A549 (cell line): ENCODE results near the gene LRCOL1. TPM values are rescaled to one million over a fixed set of nuclear protein-coding genes. Genes with fewer than 3 reads are reported as not detected.

Source experiments
- ATAC-seq, 2 experiments: fragments of 200-7000 bp in 1 of 2; fragments of >200 bp in 1 of 2; cut with Nextera tagmentation in 1 of 2; cut with Tn5 transposase in 1 of 2; 3 replicates each; pipeline versions ENCODE4 v1.8.0 to v1.9.1; 2018 to 2020; ENCODE audit warnings: mild to moderate bottlenecking in 1 of 2, moderate library complexity in 1 of 2
- CTCF ChIA-PET: fragments of 300-600 bp; sonication (Branson Sonifier 250); formaldehyde crosslinking; extraction: SDS; loops from one replicate; lab custom pipeline; 2021; ENCODE audit warnings: antibody characterized with exemption, inconsistent platforms; lab: Yijun Ruan, JAX
- POLR2A ChIA-PET: fragments of 350-600 bp; formaldehyde crosslinking; extraction: SDS; loops from one replicate; lab custom pipeline; 2021; ENCODE audit warnings: antibody characterized with exemption, inconsistent platforms; lab: Yijun Ruan, JAX
- DNase-seq, 2 experiments: peaks; one replicate each; pipeline versions ENCODE4 v3.0.0 to v3.0.0-alpha.2; 2011 to 2016; ENCODE audit warnings: low read depth in 1 of 2, low spot score in 1 of 2
- FAIRE-seq: peaks from 2 replicates; lab custom pipeline; 2011; peaks lifted over from hg19 to GRCh38; lab: Jason Lieb, UNC
- H3K27ac ChIP-seq, 2 experiments: fragments of >200 bp; sonication (Bioruptor Twin); formaldehyde crosslinking; 3 replicates each; pipeline ENCODE4 v1.5.1; 2016 to 2017
- H3K4me1 ChIP-seq: fragments of >200 bp; sonication (Bioruptor Twin); formaldehyde crosslinking; 3 replicates; pipeline ENCODE4 v1.6.1; 2016
- H3K4me2 ChIP-seq: fragments of >200 bp; sonication (Bioruptor Twin); formaldehyde crosslinking; 3 replicates; pipeline ENCODE4 v1.6.1; 2016
- H3K4me3 ChIP-seq: fragments of >200 bp; sonication (Bioruptor Twin); formaldehyde crosslinking; 3 replicates; pipeline ENCODE4 v1.5.1; 2016
- H3K9me3 ChIP-seq: fragments of >200 bp; sonication (Bioruptor Twin); formaldehyde crosslinking; 3 replicates; pipeline ENCODE4 v1.6.1; 2016
- BHLHE40 ChIP-seq: IDR thresholded peaks from 2 replicates; pipeline ENCODE4 v1.6.1; 2012; ENCODE audit warnings: low read depth, low read length, inconsistent platforms
- CHD4 ChIP-seq: fragments of 200-600 bp; sonication (generic); IDR thresholded peaks from 2 replicates; pipeline ENCODE4 v1.6.1; 2016; ENCODE audit warnings: antibody characterized with exemption, mild to moderate bottlenecking, borderline replicate concordance
- CTCF ChIP-seq: fragments of >200 bp; sonication (Bioruptor Twin); formaldehyde crosslinking; IDR thresholded peaks from 3 replicates; pipeline ENCODE4 v1.5.1; 2016
- ELK1 ChIP-seq: fragments of 150-350 bp; IDR thresholded peaks from 2 replicates; pipeline ENCODE4 v1.6.1; 2014; ENCODE audit warnings: low read depth, mild to moderate bottlenecking, low read length
- EP300 ChIP-seq, 2 experiments: fragments of >200 bp; sonication (Bioruptor Twin); formaldehyde crosslinking; IDR thresholded peaks; 2 replicates in 1 of 2; 3 replicates in 1 of 2; pipeline ENCODE4 v1.6.1; 2016 to 2017
- ESRRA ChIP-seq: fragments of 150-350 bp; IDR thresholded peaks from 2 replicates; pipeline ENCODE4 v1.6.1; 2014; ENCODE audit warnings: mild to moderate bottlenecking, low read length, borderline replicate concordance
- HEYL ChIP-seq: fragments of 250-450 bp; sonication (Bioruptor Pico); IDR thresholded peaks from 2 replicates; pipeline ENCODE4 v1.8.0; 2021; ENCODE audit warnings: mild to moderate bottlenecking, moderate library complexity
- HOXA7 ChIP-seq: fragments of 250-450 bp; sonication (Bioruptor Pico); IDR thresholded peaks from 2 replicates; pipeline ENCODE4 v1.5.0; 2020; ENCODE audit warnings: mild to moderate bottlenecking, moderate library complexity
- HOXB5 ChIP-seq: fragments of 250-450 bp; sonication (Bioruptor Pico); IDR thresholded peaks from 2 replicates; pipeline ENCODE4 v1.5.0; 2020; ENCODE audit warnings: mild to moderate bottlenecking, moderate library complexity
- JUNB ChIP-seq: fragments of >200 bp; sonication (Bioruptor Twin); formaldehyde crosslinking; IDR thresholded peaks from 2 replicates; pipeline ENCODE4 v1.6.1; 2016
- MAZ ChIP-seq: fragments of 150-350 bp; IDR thresholded peaks from 2 replicates; pipeline ENCODE4 v1.6.1; 2014; ENCODE audit warnings: antibody characterized with exemption, low read depth, low read length, borderline replicate concordance
- MYC ChIP-seq: IDR thresholded peaks from 2 replicates; pipeline ENCODE4 v1.6.1; 2012; ENCODE audit warnings: mild to moderate bottlenecking, inconsistent platforms, low read length, improper control_type of control experiment, borderline replicate concordance
- NFE2L2 ChIP-seq: fragments of 150-350 bp; conservative IDR thresholded peaks from 2 replicates; pipeline ENCODE4 v1.6.1; 2014; ENCODE audit warnings: low read length
- PBX3 ChIP-seq: IDR thresholded peaks from 2 replicates; pipeline ENCODE4 v1.6.1; 2012
- PHF8 ChIP-seq: fragments of 200-600 bp; sonication (generic); IDR thresholded peaks from 2 replicates; pipeline ENCODE4 v1.6.1; 2016; ENCODE audit warnings: low read depth, mild to moderate bottlenecking, antibody characterized with exemption, moderate library complexity, borderline replicate concordance
- POLR2A ChIP-seq: IDR thresholded peaks from 2 replicates; pipeline ENCODE4 v1.6.1; 2012; ENCODE audit warnings: mild to moderate bottlenecking, low read length
- RARB ChIP-seq: fragments of 250-450 bp; sonication (Bioruptor Pico); IDR thresholded peaks from 2 replicates; pipeline ENCODE4 v1.8.0; 2021; ENCODE audit warnings: mild to moderate bottlenecking, moderate library complexity
- REST ChIP-seq: fragments of 200-600 bp; sonication (generic); IDR thresholded peaks from 2 replicates; pipeline ENCODE4 v1.6.1; 2016; ENCODE audit warnings: antibody characterized with exemption, mild to moderate bottlenecking, moderate library complexity
- ZFP36 ChIP-seq: fragments of 450-650 bp; IDR thresholded peaks from 2 replicates; pipeline ENCODE4 v1.6.1; 2014; ENCODE audit warnings: borderline replicate concordance; ENCODE audit not compliant: partially characterized antibody
- WGBS: methylation state at CpG from one replicate; pipeline ENCODE4 v1.1.6; 2017; ENCODE audit errors: missing lambda C conversion rate; 5-methylcytosine and 5-hydroxymethylcytosine counted together
- polyA plus RNA-seq, 4 experiments: library from polyadenylated mRNA; depleted of rRNA in 3 of 4; stranded (reverse); fragments of >200 nt; fragmentation: RNase III in 1 of 4; extraction: RNeasy Plus Mini Kit Qiagen cat#74134 plus additional on column Dnase treatment in 1 of 4; gene quantifications; 2 replicates in 3 of 4; 3 replicates in 1 of 4; pipeline ENCODE4 v1.2.3, GENCODE V29; 2011 to 2017
- TF ChIP-seq, protein P1 (sequence below): fragments of >200 bp; sonication (Bioruptor Twin); formaldehyde crosslinking; IDR thresholded peaks from 3 replicates; pipeline ENCODE4 v1.6.1; 2016

The LRCOL1 gene
- polyA plus RNA-seq, 2 of the 4 experiments (the other 2 are of a cell fraction), result not detected

GRCh38 chr12:132606927-132607326, 3.5 kb downstream of the LRCOL1 start:
- ATAC-seq (no peak), DNase-seq (no peak), FAIRE-seq (no peak)
- WGBS, result 87% methylated on average over 13 of the region's 19 CpGs
- TF ChIP-seq EP300 (IDR thresholded peaks at IDR 0.05) (no peak), BHLHE40 (no peak), ELK1 (no peak), HOXB5 (CRISPR knock-in tag) (no peak), MYC (no peak), JUNB (no peak), CHD4 (no peak), PBX3 (no peak), REST (no peak), PHF8 (no peak)
- no peak overlapping the region for H3K27ac ChIP-seq
- POLR2A ChIA-PET, result no interaction called here
- H3K4me2 ChIP-seq, result no peak overlapping the region
- no peaks in the 10 kb centered on the region for H3K4me1 ChIP-seq
- H3K4me3 ChIP-seq, result no peak overlapping the region
- H3K9me3 ChIP-seq, result peaks cover 11% of the 10 kb centered on the region; the same call in 1 of the 3 replicates
- CTCF ChIA-PET, result interaction anchor here (1.0 to 4.8 kb wide), 3 partner anchors 8 to 193 kb away, joined by 3 to 24 read pairs (median 4); no protein-coding TSS in a partner anchor

- WGBS, result 34% methylated on average over 16 of the region's 16 CpGs
- CTCF ChIA-PET, result interaction anchor here (1.0 to 4.8 kb wide), 3 partner anchors 8 to 192 kb away, joined by 3 to 24 read pairs (median 4); no protein-coding TSS in a partner anchor
Measured at GRCh38 chr12:132606466-132606865, 3.9 kb downstream of the LRCOL1 start.

GRCh38 chr12:132605892-132606291, 4.5 kb downstream of the LRCOL1 start:
- Histone ChIP-seq H3K27ac (no peak overlapping the region), H3K4me2 (no peak overlapping the region), H3K4me1 (peaks cover under 1% of the 10 kb centered on the region; the same call in 1 of the 3 replicates), H3K9me3 (0 out of 3 replicates have a peak, but pooled peaks cover under 1% of the 10 kb centered on the region), H3K4me3 (no peak overlapping the region)
- FAIRE-seq (no peak), ATAC-seq (no peak), DNase-seq (no peak)
- WGBS, result 64% methylated on average over 11 of the region's 18 CpGs
- ChIA-PET CTCF (interaction anchor here (1.0 to 4.8 kb wide), 3 partner anchors 9 to 192 kb away, joined by 3 to 24 read pairs (median 4); no protein-coding TSS in a partner anchor), POLR2A (no interaction called here)
- no peak for TF ChIP-seq CTCF
- TF ChIP-seq HEYL (CRISPR knock-in tag), result no peak
- TF ChIP-seq POLR2A, result no peak
- TF ChIP-seq, protein P1, sequence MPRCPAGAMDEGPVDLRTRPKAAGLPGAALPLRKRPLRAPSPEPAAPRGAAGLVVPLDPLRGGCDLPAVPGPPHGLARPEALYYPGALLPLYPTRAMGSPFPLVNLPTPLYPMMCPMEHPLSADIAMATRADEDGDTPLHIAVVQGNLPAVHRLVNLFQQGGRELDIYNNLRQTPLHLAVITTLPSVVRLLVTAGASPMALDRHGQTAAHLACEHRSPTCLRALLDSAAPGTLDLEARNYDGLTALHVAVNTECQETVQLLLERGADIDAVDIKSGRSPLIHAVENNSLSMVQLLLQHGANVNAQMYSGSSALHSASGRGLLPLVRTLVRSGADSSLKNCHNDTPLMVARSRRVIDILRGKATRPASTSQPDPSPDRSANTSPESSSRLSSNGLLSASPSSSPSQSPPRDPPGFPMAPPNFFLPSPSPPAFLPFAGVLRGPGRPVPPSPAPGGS, result no peak
- no peak for TF ChIP-seq NFE2L2
- TF ChIP-seq ZFP36, result no peak

More at GRCh38 chr12:132606466-132606865, 3.9 kb downstream of the LRCOL1 start:
- DNase-seq (no peak), ATAC-seq (0 out of 6 replicates have a peak, but pooled peaks of 1 of the 2 experiments have one; percentile 10), FAIRE-seq (no peak)
- Histone ChIP-seq H3K27ac (no peak overlapping the region), H3K9me3 (peaks cover 6% of the 10 kb centered on the region; the same call in 1 of the 3 replicates), H3K4me3 (no peak overlapping the region), H3K4me1 (no peaks in the 10 kb centered on the region), H3K4me2 (no peak overlapping the region)
- POLR2A ChIA-PET, result no interaction called here
- TF ChIP-seq ELK1 (no peak), HOXA7 (no peak), MAZ (no peak), POLR2A (no peak), ESRRA (no peak), RARB (CRISPR knock-in tag) (no peak)
